ENCODE data around the gene AHCYL1.
"Not testable (repeated sequence)": the region's sequence is repeated elsewhere in the genome, so short reads cannot be mapped to it uniquely, and the experiment has no call there.

GRCh38 chr1:109951501-109951900, 33.1 kb upstream of the AHCYL1 start:
- not testable (repeated sequence) for TF ChIP-seq POLR2A (IDR thresholded peaks at IDR 0.05; ENCODE audit: low read length); GATA1 (IDR thresholded peaks at IDR 0.05; ENCODE audit: low read depth, low read length)

All from erythroblast (primary cell).